ENCODE data around the gene SLC25A30.

DNA sequence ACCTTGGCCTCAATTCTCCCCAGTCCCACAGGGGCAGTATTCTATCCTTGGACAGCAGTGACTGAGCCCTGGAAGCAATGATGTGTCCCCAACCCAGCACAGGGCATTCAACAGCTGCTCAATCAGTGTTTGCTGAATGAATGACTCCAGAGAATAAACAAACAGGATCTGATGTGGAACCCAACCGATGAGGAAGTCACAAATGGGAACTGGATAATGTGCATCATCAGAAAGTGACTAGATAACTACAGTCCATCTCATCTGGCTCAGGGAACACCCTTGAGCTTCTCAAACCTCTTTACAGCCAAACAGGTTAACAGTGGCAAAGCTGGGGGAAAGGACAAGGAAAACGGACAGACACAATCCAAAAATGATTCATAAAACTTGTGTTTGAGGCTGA is 8.2 kb downstream of the SLC25A30 start:
- TF ChIP-seq, protein P1, sequence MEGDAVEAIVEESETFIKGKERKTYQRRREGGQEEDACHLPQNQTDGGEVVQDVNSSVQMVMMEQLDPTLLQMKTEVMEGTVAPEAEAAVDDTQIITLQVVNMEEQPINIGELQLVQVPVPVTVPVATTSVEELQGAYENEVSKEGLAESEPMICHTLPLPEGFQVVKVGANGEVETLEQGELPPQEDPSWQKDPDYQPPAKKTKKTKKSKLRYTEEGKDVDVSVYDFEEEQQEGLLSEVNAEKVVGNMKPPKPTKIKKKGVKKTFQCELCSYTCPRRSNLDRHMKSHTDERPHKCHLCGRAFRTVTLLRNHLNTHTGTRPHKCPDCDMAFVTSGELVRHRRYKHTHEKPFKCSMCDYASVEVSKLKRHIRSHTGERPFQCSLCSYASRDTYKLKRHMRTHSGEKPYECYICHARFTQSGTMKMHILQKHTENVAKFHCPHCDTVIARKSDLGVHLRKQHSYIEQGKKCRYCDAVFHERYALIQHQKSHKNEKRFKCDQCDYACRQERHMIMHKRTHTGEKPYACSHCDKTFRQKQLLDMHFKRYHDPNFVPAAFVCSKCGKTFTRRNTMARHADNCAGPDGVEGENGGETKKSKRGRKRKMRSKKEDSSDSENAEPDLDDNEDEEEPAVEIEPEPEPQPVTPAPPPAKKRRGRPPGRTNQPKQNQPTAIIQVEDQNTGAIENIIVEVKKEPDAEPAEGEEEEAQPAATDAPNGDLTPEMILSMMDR (IDR thresholded peaks at IDR 0.05): no peak
- TF ChIP-seq ZFX (IDR thresholded peaks at IDR 0.05; ENCODE audit: borderline replicate concordance): no peak

All from 22Rv1 (cell line).